Pons (tissue), 1 donor: ENCODE data around the gene ZNF891.

ENCODE experiments used
- DNase-seq: peaks from one replicate; pipeline ENCODE4 v3.0.0-alpha.2; 2016; ENCODE audit warnings: low spot score

Gene ZNF891

GRCh38 chr12:133061954-133062353, 68.1 kb downstream of the ZNF891 start:
- DNase-seq = no peak

- DNase-seq = no peak
Measured at GRCh38 chr12:133058203-133059113, 71.6 kb downstream of the ZNF891 start.

- DNase-seq = no peak
Measured at GRCh38 chr12:133057446-133057845, 72.6 kb downstream of the ZNF891 start.
